Panc1 (cell line): ENCODE data around the gene NEK5. TPM values are rescaled to one million over a fixed set of nuclear protein-coding genes. Genes with fewer than 3 reads are reported as not detected.

Source experiments
- ATAC-seq: fragments of 200-7000 bp; cut with Tn5 transposase; 2 replicates; pipeline ENCODE4 v1.9.1; 2020; ENCODE audit warnings: mild to moderate bottlenecking, moderate library complexity
- BruUV-seq: library from RNA; stranded (reverse); fragments of 400-500 nt; replicated peaks from 2 replicates; lab custom pipeline; 2021; lab: Mats Ljungman, UMichigan
- CTCF ChIA-PET: fragments of 300-600 bp; sonication (Branson Sonifier 250); formaldehyde crosslinking; loops from one replicate; lab custom pipeline; 2022; ENCODE audit warnings: antibody characterized with exemption; lab: Charles Lee
- POLR2A ChIA-PET: fragments of 300-600 bp; sonication (Branson Sonifier 250); formaldehyde crosslinking; loops from one replicate; lab custom pipeline; 2022; ENCODE audit warnings: antibody characterized with exemption; lab: Charles Lee
- DNase-seq: peaks from one replicate; pipeline ENCODE4 v3.0.0-alpha.2; 2010; ENCODE audit warnings: low read depth, low spot score
- H3K27ac ChIP-seq: 2 replicates; pipeline ENCODE4 v1.5.1; 2011; ENCODE audit warnings: mild to moderate bottlenecking, low read length, inconsistent platforms
- H3K27me3 ChIP-seq: fragments of 200-500 bp; sonication (Bioruptor generic); 2 replicates; pipeline ENCODE4 v1.6.0; 2014; ENCODE audit warnings: low read length, inconsistent platforms; ENCODE audit not compliant: control insufficient read depth, insufficient read depth
- H3K36me3 ChIP-seq: fragments of 200-500 bp; sonication (Bioruptor generic); 2 replicates; pipeline ENCODE4 v1.5.1; 2014; ENCODE audit warnings: inconsistent platforms, mild to moderate bottlenecking, low read length, moderate library complexity; ENCODE audit not compliant: control insufficient read depth, insufficient read depth
- H3K4me1 ChIP-seq: 2 replicates; pipeline ENCODE4 v1.5.1; 2011; ENCODE audit warnings: inconsistent platforms, mild to moderate bottlenecking, low read length, moderate library complexity; ENCODE audit not compliant: control insufficient read depth, insufficient read depth
- H3K4me3 ChIP-seq, 2 experiments: 2 replicates each; pipeline ENCODE4 v1.5.1; 2011 to 2012; ENCODE audit warnings: low read depth in 2 of 2, low read length in 2 of 2, mild to moderate bottlenecking in 2 of 2, inconsistent platforms in 1 of 2, moderate library complexity in 1 of 2
- H3K9me3 ChIP-seq: fragments of 200-500 bp; sonication (Bioruptor generic); 2 replicates; pipeline ENCODE4 v1.5.1; 2014; ENCODE audit warnings: low read depth, mild to moderate bottlenecking, inconsistent platforms, low read length, moderate library complexity; ENCODE audit not compliant: control insufficient read depth, insufficient read depth
- CTCF ChIP-seq: fragments of 450-650 bp; IDR thresholded peaks from 2 replicates; pipeline ENCODE4 v1.5.1; 2017; ENCODE audit warnings: mild to moderate bottlenecking
- REST ChIP-seq, 2 experiments: IDR thresholded peaks; 2 replicates each; pipeline ENCODE4 v1.6.1; 2011 to 2012; ENCODE audit warnings: low read depth in 2 of 2, control low read depth in 1 of 2, low read length in 1 of 2, mild to moderate bottlenecking in 1 of 2, moderate library complexity in 1 of 2; ENCODE audit not compliant: insufficient read depth in 1 of 2
- SIN3A ChIP-seq: IDR thresholded peaks from 2 replicates; pipeline ENCODE4 v1.6.1; 2012; ENCODE audit warnings: low read depth, mild to moderate bottlenecking, low read length, moderate library complexity, borderline replicate concordance; ENCODE audit not compliant: insufficient read depth
- TCF7L2 ChIP-seq: IDR thresholded peaks from 2 replicates; pipeline ENCODE4 v1.6.1; 2011; ENCODE audit warnings: mild to moderate bottlenecking, low read depth, low read length, inconsistent platforms
- in situ Hi-C: cut with HindIII; loops from 2 replicates; pipeline ENCODE4 v1.10.0; 2016; ENCODE audit warnings: low sequenced_read_pairs, low pct_unique_long_range_greater_than_20kb
- intact Hi-C: fragments of 100-400 bp; cut with micrococcal nuclease; formaldehyde crosslinking; loops from one replicate; pipeline ENCODE4 v1.10.0; 2022; ENCODE audit not compliant: unreplicated experiment
- total RNA-seq: library from RNA; stranded (reverse); gene quantifications from one replicate; pipeline ENCODE4 v1.2.1, GENCODE V29; 2021; ENCODE audit not compliant: unreplicated experiment

Gene NEK5
- total RNA-seq, 1 experiment from 2014 or later = 0.08 TPM

DNA sequence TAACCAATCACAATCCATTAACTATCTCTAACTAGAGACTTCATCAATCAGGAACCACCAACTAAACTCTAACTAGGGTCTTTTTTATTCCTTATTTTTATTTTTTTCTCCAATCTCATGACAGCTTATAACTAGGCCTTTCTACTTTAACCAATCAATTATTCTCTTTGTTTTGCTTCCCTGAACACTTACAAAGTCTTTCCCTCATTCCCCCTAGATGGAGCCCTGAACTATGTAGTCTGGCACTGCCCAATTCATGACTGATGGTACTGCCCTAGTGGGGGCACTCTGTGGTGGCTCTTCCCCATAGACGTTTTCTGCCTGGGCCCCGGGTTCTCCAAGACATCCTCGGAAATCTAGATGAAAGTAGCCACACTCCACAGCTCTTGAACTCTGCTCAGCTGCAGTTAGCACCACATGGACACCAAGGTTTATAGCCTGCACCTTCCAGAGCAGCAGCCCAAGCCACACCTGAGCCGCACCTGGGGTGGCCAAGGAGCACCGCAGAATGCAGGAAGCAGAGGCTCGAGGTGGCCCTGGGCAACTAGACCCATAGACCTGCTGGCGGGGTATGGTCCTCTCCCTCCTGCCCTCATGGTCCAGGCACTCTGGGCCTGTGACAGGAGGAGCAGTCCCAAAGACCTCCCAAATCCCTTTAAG lies 124.2 kb downstream of the NEK5 start:
- TF ChIP-seq REST (IDR thresholded peaks at IDR 0.05; ENCODE audit: insufficient read depth in 1 of 2, low read depth in 2 of 2, low read length in 1 of 2) (no peak), CTCF (peak; percentile 13; the same call in 1 of the 2 replicates)
- CTCF ChIA-PET = interaction anchor here (1.1 kb wide), 1 partner anchor 8 kb away, joined by 4 read pairs; the partner anchor contains the start of gene ALG11
- no peak for DNase-seq
- Histone ChIP-seq H3K36me3 (no peaks in the 10 kb centered on the region), H3K4me3 (no peak overlapping the region), H3K9me3 (no peaks in the 10 kb centered on the region), H3K27ac (no peak overlapping the region), H3K27me3 (no peaks in the 10 kb centered on the region), H3K4me1 (peaks cover 12% of the 10 kb centered on the region)
- ATAC-seq = no peak
- intact Hi-C loops (loop anchor here (10.0 kb wide), 1 partner anchor 190 kb away; no protein-coding TSS in a partner anchor), in situ Hi-C loops (no loop called here)
- POLR2A ChIA-PET = interaction anchor here (0.6 kb wide), 1 partner anchor 1435 kb away, joined by 3 read pairs; no protein-coding TSS in a partner anchor
- BruUV-seq = no TSS peak

DNA sequence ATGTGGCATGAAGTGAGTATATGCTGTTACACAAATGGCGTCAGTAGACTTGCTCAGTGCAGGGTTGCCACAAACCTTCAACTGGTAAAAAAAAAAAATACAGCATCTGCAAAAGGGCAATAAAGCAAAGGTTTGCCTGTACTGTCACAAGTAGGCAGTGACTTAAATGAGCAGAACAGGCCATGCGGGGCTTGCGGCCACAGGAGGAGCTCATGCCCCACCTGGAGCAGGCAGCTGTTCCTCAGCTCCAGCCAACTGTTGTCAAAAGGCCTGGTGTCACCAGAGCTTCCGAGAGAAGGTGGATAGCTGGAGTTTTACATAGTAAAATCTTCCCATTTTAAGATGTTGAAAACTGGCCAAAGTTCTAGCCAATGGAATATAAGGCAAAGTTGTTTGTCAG lies 125.3 kb downstream of the NEK5 start:
- H3K27me3 ChIP-seq = no peaks in the 10 kb centered on the region
- in situ Hi-C loops (no loop called here), intact Hi-C loops (loop anchor here (10.0 kb wide), 1 partner anchor 191 kb away; no protein-coding TSS in a partner anchor)
- H3K4me3 ChIP-seq = no peak overlapping the region
- TF ChIP-seq SIN3A (no peak), REST (IDR thresholded peaks at IDR 0.05; ENCODE audit: insufficient read depth in 1 of 2, low read depth in 2 of 2, low read length in 1 of 2) (no peak), TCF7L2 (no peak)
- ATAC-seq (no peak), DNase-seq (no peak)
- H3K9me3 ChIP-seq = no peaks in the 10 kb centered on the region
- no peak overlapping the region for H3K27ac ChIP-seq
- ChIA-PET POLR2A (no interaction called here), CTCF (interaction anchor here (1.1 kb wide), 1 partner anchor 9 kb away, joined by 4 read pairs; the partner anchor contains the start of gene ALG11)
- BruUV-seq = no TSS peak
- no peaks in the 10 kb centered on the region for H3K36me3 ChIP-seq
- H3K4me1 ChIP-seq = peaks cover 19% of the 10 kb centered on the region
